AML-193 (cell line): Measurements from ENCODE around the gene SHC3.

Source experiments
- DNase-seq, 2 experiments: peaks; one replicate each; lab custom pipeline; 2025; lab: John Stamatoyannopoulos, UW

SHC3 gene

DNA sequence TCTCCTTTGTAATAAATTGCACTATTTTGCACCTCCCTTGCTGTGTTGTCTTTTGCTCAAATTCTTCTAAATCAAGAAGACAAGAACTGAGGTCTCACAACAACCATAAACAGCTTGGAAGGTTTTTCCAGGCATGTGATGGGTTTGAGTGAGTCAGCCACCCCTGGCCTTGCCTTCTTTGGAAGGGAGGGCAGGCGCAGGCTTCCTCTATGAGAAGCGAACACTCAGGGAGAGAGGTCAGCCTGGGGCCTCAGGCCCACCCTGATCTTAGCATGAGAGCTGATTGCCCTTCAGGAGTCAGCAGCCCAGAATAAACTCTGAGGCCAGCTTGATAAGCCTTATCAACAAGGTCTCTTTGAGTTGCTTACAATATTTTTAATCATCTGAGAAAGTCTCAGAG is 155.7 kb downstream of the SHC3 start:
- no peak for DNase-seq

DNA sequence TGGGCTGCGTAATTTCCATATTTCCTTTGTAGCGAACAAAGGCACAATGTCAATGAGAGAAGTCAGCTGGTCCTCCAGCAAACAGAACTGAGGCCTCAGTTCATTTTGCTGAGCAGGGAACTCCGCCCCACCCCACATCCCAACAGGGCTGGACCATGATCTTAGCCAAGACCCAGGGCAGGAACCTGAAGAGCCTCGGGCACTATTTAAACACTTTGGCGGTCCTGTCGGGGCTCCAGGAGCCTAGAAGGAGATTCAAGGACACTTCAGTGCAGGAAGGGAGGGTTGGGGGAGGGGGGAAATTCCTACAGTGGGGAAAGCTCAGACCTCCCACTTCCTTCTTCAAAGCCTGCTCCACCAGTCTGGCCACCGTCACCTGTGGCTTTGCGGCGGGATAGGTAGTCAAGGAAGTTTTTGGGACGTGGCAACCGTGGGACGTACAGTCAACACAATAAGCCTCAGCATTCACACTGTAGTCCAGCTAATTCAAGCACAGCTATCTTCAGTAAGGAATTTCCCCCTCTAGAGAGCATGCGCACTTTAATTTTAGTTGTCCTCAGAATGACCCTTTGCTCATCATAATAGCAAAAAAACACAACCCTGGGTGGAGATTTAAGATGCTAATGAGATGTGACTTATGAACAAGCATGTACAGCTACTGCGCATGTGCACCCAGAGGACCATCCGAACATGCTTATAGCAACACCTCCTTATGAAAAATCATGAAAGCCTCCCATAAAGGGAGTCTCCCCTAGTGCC is 156.4 kb downstream of the SHC3 start:
- no peak for DNase-seq

DNA sequence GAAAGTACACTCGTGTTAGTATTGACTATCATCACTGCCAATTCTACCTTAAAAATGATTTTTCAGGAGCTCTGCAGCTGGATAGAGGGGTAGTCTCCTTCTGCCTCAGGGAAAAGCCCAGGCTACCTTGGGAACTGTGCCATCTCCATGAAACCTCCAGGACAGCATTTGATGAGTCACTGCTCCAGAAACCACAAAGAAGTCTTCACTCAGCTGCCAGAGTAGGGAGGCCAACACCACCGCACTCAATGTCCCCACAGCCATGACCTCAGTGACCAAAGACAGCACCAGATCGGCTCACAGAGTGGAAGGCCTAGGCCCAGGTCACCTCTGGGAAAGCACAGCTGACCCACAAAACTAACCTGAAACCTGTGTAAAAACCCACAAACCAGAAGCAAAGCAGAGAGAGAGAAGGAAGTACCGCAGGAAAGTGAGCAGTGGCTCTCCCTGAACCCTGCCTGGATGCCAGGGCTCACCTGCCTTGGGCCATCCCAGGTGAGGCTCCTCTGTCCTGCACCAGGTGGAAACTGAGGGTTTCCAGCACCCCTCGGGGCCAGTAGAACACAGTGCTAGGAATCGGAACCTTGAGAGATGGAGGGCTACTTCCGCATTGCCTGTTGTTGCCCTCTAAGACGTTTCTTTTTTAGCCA is 157.3 kb downstream of the SHC3 start:
- DNase-seq: no peak

DNA sequence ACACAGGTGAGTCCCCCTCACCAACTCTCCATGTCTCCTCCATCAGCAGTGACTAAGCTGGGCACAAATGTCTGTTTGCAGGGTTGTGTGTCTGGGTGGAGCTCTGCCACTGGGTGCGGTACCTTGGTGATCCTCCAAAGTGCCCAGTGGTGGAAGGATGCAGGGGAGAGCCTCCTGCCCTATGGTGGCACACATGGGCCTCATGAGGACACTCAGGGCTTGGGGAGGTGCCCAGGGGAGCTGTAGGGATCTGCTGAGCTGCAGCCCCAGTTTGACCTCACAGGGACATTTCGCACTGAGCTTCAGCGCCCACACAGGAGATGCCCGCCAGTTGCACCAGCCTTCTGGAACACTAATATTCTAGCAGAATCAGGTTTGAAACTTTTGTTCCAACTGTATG is 157.9 kb downstream of the SHC3 start:
- DNase-seq: no peak

DNA sequence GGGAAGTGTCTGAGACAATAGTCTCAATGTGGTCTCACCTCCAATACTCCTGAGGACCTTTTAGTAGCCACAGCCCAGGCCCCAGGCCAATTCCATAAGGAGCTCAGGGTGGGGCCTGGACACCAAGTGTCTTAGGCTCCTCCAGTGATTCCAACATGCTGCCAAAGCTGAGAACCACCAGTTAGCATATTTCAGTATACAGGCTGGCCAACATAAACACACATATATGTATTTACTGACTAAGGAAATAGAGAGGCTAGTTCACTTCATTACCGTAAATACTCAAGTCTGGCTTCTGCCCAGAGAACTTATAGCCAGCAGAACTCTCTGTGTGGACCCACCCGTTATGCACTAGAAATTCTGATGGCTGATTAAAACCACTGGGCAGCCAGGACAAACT is 163.3 kb downstream of the SHC3 start:
- no peak for DNase-seq

DNA sequence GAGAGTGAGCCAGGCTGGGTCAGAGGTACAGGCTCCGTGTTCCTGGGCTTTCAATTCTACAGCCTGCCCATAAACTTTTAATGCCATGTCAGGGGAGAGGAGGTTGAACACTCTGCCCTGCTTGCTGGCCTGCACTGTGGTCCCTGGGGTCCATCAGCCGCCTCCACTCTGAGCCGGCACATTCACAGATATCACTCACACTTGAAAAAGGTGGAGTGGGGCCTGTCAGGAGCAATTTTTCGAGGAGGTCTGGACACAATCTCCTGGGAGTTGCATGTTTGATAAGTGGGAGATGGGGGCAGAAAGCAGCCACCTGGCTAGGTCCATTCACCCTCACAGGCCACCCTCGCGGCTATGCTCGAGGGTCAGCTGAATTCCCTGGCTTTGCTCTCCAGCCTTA is 164.5 kb downstream of the SHC3 start:
- no peak for DNase-seq

DNA sequence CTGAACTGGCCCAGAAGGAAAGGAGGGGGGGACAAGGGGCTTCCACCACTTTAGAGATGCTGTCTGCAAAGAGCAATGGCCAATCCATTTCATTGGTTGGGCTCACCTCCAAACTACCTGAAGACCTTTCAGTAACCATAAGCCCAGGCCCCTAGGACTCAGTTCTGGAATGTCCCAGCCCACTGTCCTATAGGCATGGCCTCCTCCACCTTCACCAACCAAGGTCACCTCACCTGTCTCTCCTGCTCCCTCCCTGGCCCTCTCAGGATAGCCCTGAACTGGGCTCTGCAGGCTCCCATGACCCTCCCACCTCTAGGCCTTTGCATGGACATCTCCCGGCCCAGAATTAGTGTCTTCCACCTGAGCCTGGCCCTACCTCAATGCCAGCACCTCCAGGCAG is 165.0 kb downstream of the SHC3 start:
- no peak for DNase-seq

DNA sequence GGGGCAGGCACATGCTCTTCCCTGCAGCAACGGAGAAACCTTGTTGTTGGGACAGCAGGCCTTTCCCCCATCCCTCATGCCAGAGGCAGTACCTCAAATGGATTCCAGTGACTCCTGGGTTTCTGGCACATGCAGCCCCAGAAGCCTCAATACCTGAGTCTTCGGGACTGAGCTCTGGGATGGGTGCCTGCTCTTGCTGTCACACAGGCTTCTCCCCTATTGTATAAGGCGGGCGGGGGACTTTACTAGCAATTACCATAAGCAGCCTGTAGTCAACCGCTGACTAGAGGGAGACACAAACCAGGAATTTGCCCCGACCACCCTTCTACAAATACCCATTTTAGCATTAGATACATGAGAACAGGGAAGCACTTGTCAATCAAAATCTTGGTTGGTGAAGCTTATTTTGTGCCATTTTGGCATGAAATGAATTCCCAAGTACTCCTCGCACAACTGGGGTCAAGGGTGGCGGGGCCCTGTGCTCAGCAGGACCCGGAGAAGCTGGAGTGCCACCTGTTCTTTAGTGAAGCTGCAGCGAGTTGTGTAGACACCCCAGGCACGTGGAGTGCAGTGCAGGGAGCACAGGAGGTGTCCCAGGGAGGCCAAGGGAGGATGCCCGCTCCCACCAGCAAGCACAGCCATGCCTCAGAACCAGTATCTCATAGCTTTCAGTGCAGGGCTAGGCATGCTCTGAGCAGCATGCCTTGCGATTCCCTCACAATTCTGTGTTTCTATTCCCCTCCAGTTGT is 166.2 kb downstream of the SHC3 start:
- no peak for DNase-seq

DNA sequence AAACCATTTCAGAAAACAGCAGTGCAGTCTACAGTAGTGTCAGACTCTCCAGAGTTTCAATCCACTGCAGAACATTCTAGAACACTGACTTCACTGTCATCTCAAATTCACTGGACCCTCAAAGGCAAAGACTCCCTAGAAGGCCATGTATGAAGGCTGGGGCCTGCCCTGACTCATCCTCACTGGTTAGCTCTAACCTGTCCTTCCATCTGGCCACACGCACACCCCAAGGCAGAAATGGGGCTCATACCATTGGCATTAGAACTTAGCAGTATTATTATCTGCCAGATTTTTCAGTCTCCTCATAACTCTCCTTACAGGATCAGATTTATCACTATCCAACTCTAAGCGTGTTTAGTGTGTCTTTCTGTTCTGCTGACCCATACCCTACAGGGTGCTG is 166.9 kb downstream of the SHC3 start:
- DNase-seq: no peak

DNA sequence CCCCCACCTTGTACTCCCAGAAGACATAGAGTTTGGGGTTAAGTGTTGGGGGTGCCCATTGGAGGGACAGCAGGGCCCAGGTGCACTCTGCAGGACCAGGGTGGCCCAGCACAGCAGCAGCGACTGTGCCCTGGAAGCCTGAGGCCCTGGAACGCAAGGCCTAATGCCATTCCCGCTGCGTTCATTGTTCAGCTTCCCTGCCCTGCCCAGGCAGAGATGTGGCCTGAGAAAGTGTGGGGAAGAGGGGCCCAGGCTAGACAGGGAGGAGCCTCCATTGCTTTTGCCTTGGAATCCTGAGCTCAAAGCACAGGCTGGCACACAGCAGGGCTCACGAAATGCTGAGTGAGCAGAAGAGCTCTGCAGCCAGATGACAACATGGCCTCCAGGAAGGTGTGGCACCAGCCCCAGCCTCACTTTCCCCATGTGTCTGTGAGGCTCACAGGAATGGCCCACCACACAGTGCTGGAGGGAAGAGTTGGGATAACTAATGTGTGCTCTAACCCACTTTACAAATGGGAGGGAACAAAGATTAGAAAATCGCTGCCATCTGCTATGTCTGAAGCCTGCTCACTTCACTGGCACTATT is 168.0 kb downstream of the SHC3 start:
- no peak for DNase-seq

DNA sequence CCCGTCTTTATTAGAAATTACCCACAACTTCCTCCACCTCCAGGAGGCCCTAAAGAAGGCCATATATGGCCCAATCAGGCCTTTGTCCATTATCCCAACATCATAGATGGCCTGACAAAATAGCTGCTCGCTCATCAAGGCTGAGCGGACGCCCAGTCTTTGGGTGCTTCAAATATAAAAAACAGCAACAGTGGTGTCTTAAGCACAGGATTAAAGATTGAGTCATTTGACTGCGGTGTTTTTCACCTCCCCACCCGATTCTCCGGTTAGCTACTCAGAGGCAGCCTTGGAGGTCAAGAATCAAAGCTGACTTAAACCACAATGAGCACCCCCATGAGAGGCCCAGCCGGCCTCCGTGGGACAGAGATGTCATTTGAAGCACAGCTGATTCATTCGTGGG is 168.6 kb downstream of the SHC3 start:
- DNase-seq: no peak

DNA sequence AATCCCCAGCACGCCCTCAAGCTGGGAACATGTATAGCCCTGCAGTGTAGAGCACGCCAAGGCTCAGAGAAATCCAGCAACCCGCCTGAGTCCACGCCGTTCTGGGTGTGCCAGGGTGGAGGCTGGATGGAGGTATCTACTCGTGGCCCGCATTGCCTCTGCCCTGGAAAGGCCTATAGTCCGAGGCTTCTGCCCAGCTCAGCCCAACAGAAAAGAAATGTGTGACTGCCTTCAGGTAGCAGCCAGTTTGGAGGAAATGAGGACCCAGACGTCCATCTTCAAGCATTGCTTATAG is 169.1 kb downstream of the SHC3 start:
- DNase-seq: no peak

DNA sequence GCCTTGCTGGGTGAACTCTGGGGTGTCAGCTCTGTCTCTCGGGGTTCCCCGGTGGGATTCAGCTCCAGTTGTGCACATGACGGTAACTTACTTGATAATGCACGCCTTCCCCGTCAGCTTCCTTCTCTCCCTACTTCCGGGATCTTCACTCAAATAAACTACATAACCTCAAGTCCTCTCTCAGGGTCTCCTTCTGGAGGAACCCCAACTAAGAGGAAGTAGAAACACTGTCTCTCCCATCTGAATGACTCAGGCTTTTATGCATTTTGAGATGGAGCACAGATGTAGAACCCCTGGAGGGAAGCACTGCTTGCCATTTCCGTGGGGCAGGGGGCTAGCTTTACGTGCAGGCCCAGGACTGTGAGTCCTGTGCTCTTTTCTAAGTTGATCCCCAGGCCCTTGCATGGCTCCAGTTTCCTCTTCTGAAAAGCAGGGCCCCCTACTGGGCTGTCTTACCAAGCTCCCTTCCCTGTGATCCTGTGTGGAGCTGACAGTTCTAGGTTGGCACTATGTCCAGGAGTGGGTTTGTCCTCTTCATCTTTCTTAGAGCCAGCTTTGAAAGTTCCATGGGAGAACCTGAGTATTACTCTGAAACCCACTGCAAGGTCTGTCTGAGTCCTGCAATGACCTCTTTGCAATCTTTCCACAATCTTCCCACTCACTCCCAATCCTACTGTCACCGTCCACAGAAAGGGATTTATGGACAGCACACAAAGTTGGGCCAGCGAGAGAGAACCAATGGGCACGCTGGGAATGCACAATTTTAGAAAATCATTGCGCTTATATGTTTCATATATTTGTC is 169.7 kb downstream of the SHC3 start:
- peak in 1 of 2 experiments; percentile 5 for DNase-seq

DNA sequence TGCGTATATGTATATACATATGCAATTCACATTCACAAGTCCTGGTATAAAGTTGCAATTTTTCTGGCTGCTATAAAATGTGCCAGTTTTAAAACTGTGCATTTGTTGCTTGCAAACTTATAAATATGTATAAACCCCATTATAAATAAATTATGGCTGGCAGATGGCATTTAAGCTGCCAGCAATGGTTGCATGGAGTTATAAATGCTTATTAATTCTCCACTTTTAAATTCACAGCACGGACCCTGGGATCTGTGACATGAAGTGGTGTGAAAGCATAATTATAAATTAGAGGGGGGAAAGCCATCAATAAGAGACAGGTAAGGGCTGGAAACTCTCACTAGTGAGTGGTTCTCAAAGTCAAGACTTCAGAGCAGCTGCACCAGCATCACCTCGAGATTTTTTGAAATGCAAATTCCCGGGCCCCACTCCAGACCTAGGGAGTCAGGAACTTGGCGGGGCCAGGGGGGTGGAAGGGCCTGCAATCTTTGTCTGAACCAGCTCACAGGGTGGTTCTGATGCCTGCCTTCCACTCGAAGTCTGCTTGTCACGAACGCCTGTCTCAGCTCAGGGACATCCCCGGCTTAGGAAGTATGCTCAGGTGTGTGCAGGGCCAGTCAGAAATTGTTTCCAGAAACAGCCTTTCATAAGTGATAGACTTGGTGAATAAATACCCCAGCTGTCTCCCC is 170.4 kb downstream of the SHC3 start:
- no peak for DNase-seq

DNA sequence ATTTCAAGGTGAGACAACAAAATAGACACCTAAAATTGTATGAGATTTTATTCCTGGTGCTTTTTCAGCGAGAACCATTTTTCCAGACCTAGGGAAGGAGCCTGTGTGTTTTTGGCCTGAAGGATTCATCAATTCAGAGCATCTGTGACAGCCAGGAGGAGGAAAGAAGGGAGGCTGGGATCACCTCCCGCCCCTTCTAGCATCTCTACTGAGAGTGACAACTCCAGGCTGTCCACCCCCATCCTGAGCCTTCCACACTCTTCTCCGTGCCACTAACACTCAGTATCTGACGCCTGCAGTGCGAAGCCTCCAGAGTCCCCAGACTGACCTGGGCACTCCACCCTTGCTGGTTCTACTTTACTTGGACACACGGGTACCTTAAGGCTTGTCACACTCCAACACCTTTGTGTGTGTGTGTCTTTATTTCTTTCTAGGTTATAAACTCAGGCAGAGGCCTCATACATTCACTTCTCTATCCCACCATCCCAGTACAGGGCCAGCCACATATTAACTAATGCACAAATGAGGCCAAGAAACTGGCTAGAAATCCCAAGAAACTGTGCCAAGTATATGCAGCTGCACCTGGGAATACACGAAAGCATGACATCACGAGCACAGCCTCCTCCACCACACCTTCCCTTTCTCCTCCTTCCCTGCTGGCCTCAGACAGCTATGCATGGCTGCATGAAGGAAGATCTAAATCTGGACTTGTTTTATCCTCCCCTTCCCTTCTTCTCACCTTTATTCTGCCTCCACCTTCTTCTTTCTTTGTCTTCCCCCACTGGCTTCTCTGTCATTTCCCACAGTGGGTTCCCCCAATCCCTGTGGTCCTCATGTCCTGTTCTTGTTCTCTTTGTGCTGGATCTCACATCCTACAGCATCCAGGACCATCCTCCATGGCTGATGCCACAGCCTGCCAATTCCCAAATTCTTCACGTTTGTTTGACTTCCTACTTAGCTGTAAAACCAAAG is 171.3 kb downstream of the SHC3 start:
- no peak for DNase-seq

DNA sequence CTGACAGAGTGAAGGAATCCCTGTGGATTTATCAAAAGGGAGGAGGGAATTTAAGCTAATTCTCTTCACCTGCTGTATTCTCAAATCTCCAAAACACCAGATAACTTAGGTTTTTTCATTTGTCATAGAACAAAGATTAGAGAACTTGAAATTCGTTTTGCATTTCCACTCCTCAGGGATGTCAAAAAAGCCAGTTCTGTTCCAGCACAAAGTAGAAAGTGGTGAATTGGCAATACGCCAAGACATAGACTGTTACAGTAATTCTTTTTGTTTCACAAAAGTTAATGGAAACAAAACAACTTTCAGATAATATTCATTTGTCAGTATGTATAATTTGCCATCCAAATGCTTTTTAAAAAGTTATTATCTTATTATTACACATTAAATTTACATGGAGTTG is 172.4 kb downstream of the SHC3 start:
- DNase-seq: no peak

DNA sequence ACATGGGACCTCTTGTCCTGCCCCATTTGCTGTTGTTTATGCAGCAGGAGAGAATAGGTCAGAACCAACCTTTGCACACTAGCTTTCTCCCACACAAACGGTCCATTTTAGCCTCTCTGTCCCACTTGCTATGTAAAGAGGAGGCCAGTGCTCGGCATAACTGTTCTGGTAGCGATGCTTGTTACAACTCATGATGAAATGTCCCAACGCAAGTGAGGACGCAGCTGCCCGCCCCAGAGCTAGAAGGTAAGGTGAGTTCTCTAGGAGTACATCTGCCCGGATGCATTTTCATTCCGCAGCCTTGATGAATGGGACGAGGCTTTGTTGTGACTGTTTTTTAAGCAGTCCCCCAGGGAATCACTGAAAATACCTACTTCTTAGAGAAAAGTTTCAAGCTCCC is 173.3 kb downstream of the SHC3 start:
- no peak for DNase-seq

DNA sequence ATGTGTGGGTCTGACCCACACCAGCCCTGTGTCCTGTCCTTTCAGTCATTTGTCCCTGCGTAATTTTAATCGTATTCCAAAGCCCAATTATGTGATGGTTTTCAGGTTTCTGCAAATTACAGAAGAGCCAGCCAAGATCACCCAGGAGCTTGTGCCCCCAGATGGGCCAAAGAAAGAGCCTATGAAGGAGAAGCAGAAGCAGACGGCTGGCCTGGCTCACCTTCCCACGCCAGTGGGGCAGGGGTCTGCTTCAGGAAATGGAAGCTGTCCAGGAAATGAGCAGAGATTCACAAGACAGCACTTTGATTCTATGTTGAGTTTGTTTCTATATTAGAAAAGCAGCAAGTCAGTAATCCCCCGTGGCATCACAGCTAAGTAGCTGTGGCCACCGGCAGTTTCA is 175.6 kb downstream of the SHC3 start:
- DNase-seq: no peak

DNA sequence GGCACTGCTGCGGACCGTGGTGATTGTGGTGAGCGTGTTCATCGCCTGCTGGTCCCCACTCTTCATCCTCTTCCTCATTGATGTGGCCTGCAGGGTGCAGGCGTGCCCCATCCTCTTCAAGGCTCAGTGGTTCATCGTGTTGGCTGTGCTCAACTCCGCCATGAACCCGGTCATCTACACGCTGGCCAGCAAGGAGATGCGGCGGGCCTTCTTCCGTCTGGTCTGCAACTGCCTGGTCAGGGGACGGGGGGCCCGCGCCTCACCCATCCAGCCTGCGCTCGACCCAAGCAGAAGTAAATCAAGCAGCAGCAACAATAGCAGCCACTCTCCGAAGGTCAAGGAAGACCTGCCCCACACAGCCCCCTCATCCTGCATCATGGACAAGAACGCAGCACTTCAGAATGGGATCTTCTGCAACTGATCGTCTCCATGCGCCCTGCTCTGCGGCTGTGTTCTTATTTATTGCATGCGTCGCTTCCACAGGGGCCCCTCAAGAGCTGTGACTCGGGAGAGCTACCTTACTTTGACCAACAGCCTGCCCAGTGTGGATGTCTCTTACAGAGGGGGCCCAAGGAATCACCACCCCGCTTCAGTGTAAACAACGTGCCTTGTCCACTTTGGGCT is 176.6 kb downstream of the SHC3 start:
- no peak for DNase-seq
